Measurements from ENCODE around the gene ASTL. TPM values are rescaled to one million over a fixed set of nuclear protein-coding genes. Genes with fewer than 3 reads are reported as not detected.

The ASTL gene
- polyA plus RNA-seq, 3 donors = 0.71 TPM; not detected in 2

DNA sequence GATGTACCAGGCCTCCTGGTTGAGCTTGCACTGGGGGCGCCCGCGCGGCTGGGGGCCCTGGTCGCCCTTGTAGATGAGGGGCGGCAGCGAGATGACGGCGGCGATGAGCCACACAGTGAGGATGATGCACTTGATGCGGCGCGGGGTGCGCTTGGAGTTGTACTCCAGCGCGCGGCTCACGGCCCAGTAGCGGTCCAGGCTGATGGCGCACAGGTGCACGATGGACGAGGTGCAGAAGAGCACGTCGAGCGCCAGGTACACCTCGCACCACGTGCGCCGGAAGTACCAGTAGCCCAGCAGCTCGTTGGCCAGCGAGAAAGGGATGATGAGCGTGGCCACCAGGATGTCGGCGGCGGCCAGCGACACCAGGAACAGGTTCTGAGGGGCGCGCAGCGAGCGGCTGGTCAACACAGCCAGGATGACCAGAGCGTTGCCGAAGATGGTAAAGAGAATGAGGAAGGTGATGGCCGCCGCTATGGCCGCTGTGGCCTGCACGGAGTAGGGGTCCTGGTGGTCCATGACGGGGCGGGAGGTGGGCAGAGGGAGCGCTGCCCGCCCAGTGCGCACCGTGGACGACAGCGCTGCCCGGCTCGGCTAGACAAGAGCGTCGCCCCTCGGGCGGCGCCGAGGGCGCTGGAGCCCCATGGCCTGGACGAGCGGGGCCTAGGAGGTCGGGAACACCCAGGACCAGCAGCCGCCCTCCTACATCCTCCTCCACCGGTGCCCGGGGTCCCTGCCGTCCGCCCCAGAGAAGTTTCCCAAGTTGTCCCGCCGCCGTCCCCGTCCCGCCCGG is 22.5 kb downstream of the ASTL start:
- Mint-ChIP-seq H3K36me3 (peaks cover 3 to 7% of the 10 kb centered on the region in 2 donors), H3K27ac (no peak overlapping the region), H3K9me3 (peaks cover 2 to 10% (median 7%) of the 10 kb centered on the region in 7 donors), H3K4me1 (peaks cover 19% of the 10 kb centered on the region), H3K27me3 (ENCODE audit: low read depth in 3 of 3) (peaks cover 33 to 62% (median 38%) of the 10 kb centered on the region in 3 donors), H3K4me3 (peak overlapping the region; percentile 61 to 90)
- H2AFZ ChIP-seq (ENCODE audit: insufficient read depth, low read depth, low read length, poor library complexity, severe bottlenecking) = peak overlapping the region; percentile 67
- H3K4me2 ChIP-seq (replicated peaks; ENCODE audit: extremely low read depth, low read length, poor library complexity, severe bottlenecking) = peak overlapping the region; percentile 83
- WGBS (ENCODE audit: insufficient coverage) = 38% methylated on average over 76 of the region's 77 CpGs
- H3K9me3 ChIP-seq (replicated peaks in 1 of 2; ENCODE audit: control insufficient read depth in 1 of 2, insufficient read depth in 1 of 2, low read length in 2 of 2) = no peaks in the 10 kb centered on the region
- H3K79me2 ChIP-seq (ENCODE audit: insufficient read depth, low read length) = no peaks in the 10 kb centered on the region
- no peaks in the 10 kb centered on the region for H4K20me1 ChIP-seq (ENCODE audit: insufficient read depth, low read length)
- H3K36me3 ChIP-seq (replicated peaks in 1 of 2; ENCODE audit: control insufficient read depth in 1 of 2, insufficient read depth in 2 of 2, low read length in 2 of 2) = no peaks in the 10 kb centered on the region
- peaks cover 3 to 18% of the 10 kb centered on the region in 2 donors for H3K4me1 ChIP-seq (ENCODE audit: control insufficient read depth in 1 of 2, insufficient read depth in 2 of 2, low read length in 2 of 2)
- TF ChIP-seq, protein P1, sequence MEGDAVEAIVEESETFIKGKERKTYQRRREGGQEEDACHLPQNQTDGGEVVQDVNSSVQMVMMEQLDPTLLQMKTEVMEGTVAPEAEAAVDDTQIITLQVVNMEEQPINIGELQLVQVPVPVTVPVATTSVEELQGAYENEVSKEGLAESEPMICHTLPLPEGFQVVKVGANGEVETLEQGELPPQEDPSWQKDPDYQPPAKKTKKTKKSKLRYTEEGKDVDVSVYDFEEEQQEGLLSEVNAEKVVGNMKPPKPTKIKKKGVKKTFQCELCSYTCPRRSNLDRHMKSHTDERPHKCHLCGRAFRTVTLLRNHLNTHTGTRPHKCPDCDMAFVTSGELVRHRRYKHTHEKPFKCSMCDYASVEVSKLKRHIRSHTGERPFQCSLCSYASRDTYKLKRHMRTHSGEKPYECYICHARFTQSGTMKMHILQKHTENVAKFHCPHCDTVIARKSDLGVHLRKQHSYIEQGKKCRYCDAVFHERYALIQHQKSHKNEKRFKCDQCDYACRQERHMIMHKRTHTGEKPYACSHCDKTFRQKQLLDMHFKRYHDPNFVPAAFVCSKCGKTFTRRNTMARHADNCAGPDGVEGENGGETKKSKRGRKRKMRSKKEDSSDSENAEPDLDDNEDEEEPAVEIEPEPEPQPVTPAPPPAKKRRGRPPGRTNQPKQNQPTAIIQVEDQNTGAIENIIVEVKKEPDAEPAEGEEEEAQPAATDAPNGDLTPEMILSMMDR (IDR thresholded peaks at IDR 0.05) = no peak
- H3K9ac ChIP-seq (ENCODE audit: insufficient read depth, low read length, poor library complexity, severe bottlenecking) = peak overlapping the region; percentile 49
- H3K27ac ChIP-seq (ENCODE audit: low read depth in 1 of 2, low read length in 2 of 2) = no peak overlapping the region
- no peak for DNase-seq
- peaks cover 5 to 45% of the 10 kb centered on the region in 2 donors for H3K27me3 ChIP-seq (ENCODE audit: control insufficient read depth in 2 of 2, insufficient read depth in 2 of 2, low read length in 2 of 2)
- H3K4me3 ChIP-seq (replicated peaks in 1 of 3; ENCODE audit: low read depth in 2 of 3, low read length in 3 of 3) = peak overlapping the region in 1 of 3 experiments; percentile 71
- intact Hi-C loops (cut with micrococcal nuclease) = loop anchor here in 1 of 2 donors (10.0 kb wide), 2 partner anchors 59 to 91 kb away; no protein-coding TSS in a partner anchor

DNA sequence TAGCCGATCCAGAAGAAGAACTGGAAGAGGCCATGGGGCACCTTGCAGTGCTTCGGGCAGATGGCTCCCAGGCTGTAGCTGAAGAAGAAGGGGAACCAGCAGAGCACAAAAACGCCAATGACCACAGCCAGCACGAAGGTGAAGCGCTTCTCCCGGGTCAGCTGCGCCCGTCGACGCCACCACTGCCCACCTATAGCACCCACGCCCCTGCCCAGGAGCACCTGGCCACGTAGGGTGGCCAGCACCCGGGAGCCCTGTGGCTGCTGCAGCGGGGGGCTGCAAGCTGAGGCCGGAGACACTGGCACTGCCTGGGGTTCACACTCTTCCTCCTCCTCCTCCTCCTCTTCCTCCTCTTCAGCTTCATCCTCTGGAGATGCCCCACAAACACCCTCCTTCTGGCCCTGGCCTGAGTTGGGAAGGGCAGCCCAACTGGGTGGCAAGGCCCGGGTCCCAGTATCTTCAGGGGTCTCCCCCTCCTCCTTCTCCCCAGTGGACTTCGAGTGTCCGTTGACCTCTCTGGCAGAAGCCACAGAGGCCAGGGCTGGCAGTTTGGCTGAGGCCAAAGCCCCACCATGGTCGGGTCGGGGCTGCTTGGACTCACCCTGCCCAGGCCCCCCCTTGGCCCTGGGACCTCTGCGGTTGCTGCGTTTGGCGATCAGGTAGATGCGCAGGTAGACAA is 23.3 kb downstream of the ASTL start:
- H3K4me2 ChIP-seq (replicated peaks; ENCODE audit: extremely low read depth, low read length, poor library complexity, severe bottlenecking) = no peak overlapping the region
- WGBS (ENCODE audit: insufficient coverage) = 91% methylated on average over 22 of the region's 24 CpGs
- no peak overlapping the region for H3K9ac ChIP-seq (ENCODE audit: insufficient read depth, low read length, poor library complexity, severe bottlenecking)
- Mint-ChIP-seq H3K27me3 (ENCODE audit: low read depth in 3 of 3) (peaks cover 29 to 55% (median 34%) of the 10 kb centered on the region in 3 donors), H3K4me3 (peak overlapping the region; percentile 20 to 90), H3K9me3 (peaks cover 2 to 10% (median 7%) of the 10 kb centered on the region in 7 donors), H3K4me1 (peaks cover 15% of the 10 kb centered on the region), H3K27ac (peak overlapping the region in 1 of 7 donors; percentile 60), H3K36me3 (peaks cover 3 to 7% of the 10 kb centered on the region in 2 donors)
- no peak for DNase-seq
- TF ChIP-seq, protein P1 (IDR thresholded peaks at IDR 0.05) = no peak
- H3K27ac ChIP-seq (ENCODE audit: low read depth in 1 of 2, low read length in 2 of 2) = no peak overlapping the region
- intact Hi-C loops (cut with micrococcal nuclease) = loop anchor here in 1 of 2 donors (10.0 kb wide), 2 partner anchors 60 to 90 kb away; no protein-coding TSS in a partner anchor
- H3K27me3 ChIP-seq (ENCODE audit: control insufficient read depth in 2 of 2, insufficient read depth in 2 of 2, low read length in 2 of 2) = peaks cover 5 to 41% of the 10 kb centered on the region in 2 donors
- no peaks in the 10 kb centered on the region for H4K20me1 ChIP-seq (ENCODE audit: insufficient read depth, low read length)
- no peaks in the 10 kb centered on the region for H3K79me2 ChIP-seq (ENCODE audit: insufficient read depth, low read length)
- H2AFZ ChIP-seq (ENCODE audit: insufficient read depth, low read depth, low read length, poor library complexity, severe bottlenecking) = no peak overlapping the region
- H3K4me3 ChIP-seq (replicated peaks in 1 of 3; ENCODE audit: low read depth in 2 of 3, low read length in 3 of 3) = no peak overlapping the region
- peaks cover 3 to 18% of the 10 kb centered on the region in 2 donors for H3K4me1 ChIP-seq (ENCODE audit: control insufficient read depth in 1 of 2, insufficient read depth in 2 of 2, low read length in 2 of 2)
- no peaks in the 10 kb centered on the region for H3K36me3 ChIP-seq (replicated peaks in 1 of 2; ENCODE audit: control insufficient read depth in 1 of 2, insufficient read depth in 2 of 2, low read length in 2 of 2)
- no peaks in the 10 kb centered on the region for H3K9me3 ChIP-seq (replicated peaks in 1 of 2; ENCODE audit: control insufficient read depth in 1 of 2, insufficient read depth in 1 of 2, low read length in 2 of 2)
